Osteocyte (in vitro differentiated cells): Measurements from ENCODE around the gene GRK1. TPM values are rescaled to one million over a fixed set of nuclear protein-coding genes. Genes with fewer than 3 reads are reported as not detected.

Source experiments
- DNase-seq: peaks from one replicate; pipeline ENCODE4 v3.0.0; 2021; ENCODE audit warnings: mixed read lengths; ENCODE audit not compliant: unreplicated experiment; ENCODE audit errors: extremely low spot score
- H3K27ac Mint-ChIP-seq: one replicate; pipeline ENCODE4 v1.8.0; 2021; ENCODE audit warnings: mild to moderate bottlenecking, mixed read lengths; ENCODE audit not compliant: unreplicated experiment
- H3K27me3 Mint-ChIP-seq: one replicate; pipeline ENCODE4 v1.8.0; 2021; ENCODE audit warnings: mixed read lengths; ENCODE audit not compliant: unreplicated experiment
- H3K36me3 Mint-ChIP-seq: one replicate; pipeline ENCODE4 v1.8.0; 2021; ENCODE audit warnings: mixed read lengths; ENCODE audit not compliant: unreplicated experiment
- H3K4me1 Mint-ChIP-seq: one replicate; pipeline ENCODE4 v1.8.0; 2021; ENCODE audit warnings: mixed read lengths; ENCODE audit not compliant: unreplicated experiment
- H3K4me3 Mint-ChIP-seq: one replicate; pipeline ENCODE4 v1.8.0; 2021; ENCODE audit warnings: mild to moderate bottlenecking, moderate library complexity, mixed read lengths; ENCODE audit not compliant: unreplicated experiment
- H3K9me3 Mint-ChIP-seq: one replicate; pipeline ENCODE4 v1.8.0; 2021; ENCODE audit warnings: mixed read lengths; ENCODE audit not compliant: unreplicated experiment
- total RNA-seq: library from RNA; stranded (reverse); gene quantifications from 2 replicates; pipeline ENCODE4 v1.2.1, GENCODE V29; 2021
- TF ChIP-seq, protein P1 (sequence below): fragments of 200-600 bp; sonication (generic); IDR thresholded peaks from 2 replicates; pipeline ENCODE4 v1.5.0; 2021; ENCODE audit warnings: antibody characterized with exemption, mild to moderate bottlenecking, moderate library complexity

Gene GRK1
- total RNA-seq, 1 donor from 2014 or later: not detected

DNA sequence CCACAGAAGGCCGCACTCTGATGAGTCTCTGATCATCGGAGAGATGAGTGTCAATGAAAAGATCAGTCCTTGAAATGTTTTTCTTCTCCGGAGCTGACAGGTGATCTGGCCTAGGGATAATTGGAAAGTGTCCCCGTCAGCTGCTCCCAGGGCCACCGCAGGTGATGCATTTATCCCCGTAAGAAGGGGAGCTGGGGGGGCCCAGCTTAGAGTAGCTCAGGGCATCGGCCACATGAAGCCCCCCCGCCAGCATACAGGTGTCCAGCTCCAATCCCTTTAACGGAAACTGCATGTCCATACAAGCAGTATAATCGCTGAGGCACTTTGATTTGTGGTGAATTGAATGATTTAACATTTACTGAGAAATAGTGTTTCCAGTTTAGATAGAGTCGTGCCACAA is 36.7 kb upstream of the GRK1 start:
- Mint-ChIP-seq H3K4me1 (peaks cover 19% of the 10 kb centered on the region), H3K4me3 (no peak overlapping the region), H3K9me3 (no peaks in the 10 kb centered on the region), H3K36me3 (peaks cover 40% of the 10 kb centered on the region), H3K27me3 (no peaks in the 10 kb centered on the region), H3K27ac (no peak overlapping the region)
- no peak for DNase-seq
- TF ChIP-seq, protein P1, sequence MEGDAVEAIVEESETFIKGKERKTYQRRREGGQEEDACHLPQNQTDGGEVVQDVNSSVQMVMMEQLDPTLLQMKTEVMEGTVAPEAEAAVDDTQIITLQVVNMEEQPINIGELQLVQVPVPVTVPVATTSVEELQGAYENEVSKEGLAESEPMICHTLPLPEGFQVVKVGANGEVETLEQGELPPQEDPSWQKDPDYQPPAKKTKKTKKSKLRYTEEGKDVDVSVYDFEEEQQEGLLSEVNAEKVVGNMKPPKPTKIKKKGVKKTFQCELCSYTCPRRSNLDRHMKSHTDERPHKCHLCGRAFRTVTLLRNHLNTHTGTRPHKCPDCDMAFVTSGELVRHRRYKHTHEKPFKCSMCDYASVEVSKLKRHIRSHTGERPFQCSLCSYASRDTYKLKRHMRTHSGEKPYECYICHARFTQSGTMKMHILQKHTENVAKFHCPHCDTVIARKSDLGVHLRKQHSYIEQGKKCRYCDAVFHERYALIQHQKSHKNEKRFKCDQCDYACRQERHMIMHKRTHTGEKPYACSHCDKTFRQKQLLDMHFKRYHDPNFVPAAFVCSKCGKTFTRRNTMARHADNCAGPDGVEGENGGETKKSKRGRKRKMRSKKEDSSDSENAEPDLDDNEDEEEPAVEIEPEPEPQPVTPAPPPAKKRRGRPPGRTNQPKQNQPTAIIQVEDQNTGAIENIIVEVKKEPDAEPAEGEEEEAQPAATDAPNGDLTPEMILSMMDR: no peak

DNA sequence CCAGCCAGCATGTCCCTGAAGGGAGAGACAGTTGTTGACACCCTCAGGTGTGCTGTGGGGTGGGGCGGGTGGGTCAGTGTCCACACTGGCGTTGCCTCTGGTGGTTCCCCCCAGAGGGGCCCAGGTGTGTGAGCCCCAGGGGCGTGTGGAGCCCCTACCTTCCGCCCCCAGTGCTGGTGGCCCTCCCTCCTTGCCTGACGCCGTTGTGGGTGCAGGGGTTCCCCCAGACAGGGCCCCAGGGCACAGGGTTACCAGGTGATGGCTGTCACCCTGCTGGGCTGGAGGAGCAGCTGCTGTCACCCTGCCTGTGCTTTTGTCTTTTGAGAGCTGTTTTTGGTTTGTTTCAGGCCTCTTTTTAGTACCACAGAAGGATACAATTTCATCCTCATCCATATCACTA is 36.2 kb upstream of the GRK1 start:
- no peak for DNase-seq
- Mint-ChIP-seq H3K27me3 (no peaks in the 10 kb centered on the region), H3K4me3 (no peak overlapping the region), H3K27ac (no peak overlapping the region), H3K4me1 (peaks cover 19% of the 10 kb centered on the region), H3K36me3 (peaks cover 42% of the 10 kb centered on the region), H3K9me3 (no peaks in the 10 kb centered on the region)
- TF ChIP-seq, protein P1: no peak

DNA sequence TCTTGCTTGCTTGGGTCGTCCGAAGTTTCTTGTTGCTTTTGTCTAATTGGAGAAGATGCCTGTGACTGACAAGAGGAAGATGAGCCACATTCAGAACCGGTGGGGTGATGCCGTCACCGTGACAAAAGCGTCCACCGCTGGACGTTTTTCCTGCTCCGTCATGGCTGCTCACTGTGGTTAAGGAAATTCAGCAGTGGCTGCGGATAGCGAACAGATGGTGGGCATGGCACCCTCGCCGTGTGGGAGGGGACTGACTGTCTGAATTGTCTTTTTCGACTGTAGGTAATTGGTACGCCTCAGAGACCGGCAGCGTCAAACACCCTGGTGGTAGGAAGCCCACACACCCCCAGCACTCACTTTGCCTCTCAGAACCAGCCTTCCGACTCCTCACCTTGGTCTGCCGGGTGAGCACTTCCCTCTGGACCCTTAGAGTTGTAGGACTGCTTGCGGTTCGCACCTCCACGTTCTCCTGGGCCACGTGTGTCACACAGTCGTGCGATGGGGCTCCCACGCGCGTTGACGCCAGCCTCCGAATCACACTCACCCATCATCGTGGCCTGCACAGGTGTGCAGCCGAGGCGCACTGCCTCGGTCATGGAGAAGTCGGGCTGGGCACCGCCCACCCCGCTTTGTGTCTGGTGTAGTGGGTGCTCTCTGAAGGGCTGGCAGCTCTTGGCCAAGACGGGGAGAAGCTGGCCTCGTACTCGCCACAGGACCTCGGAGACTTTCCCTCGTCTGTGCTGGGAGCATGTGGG is 35.5 kb upstream of the GRK1 start:
- no peak for DNase-seq
- peaks cover 47% of the 10 kb centered on the region for H3K36me3 Mint-ChIP-seq
- no peak overlapping the region for H3K4me3 Mint-ChIP-seq
- no peaks in the 10 kb centered on the region for H3K9me3 Mint-ChIP-seq
- peaks cover 12% of the 10 kb centered on the region for H3K4me1 Mint-ChIP-seq
- H3K27ac Mint-ChIP-seq: no peak overlapping the region
- no peaks in the 10 kb centered on the region for H3K27me3 Mint-ChIP-seq
- TF ChIP-seq, protein P1: no peak

GRCh38 chr13:113632706-113633484 is 34.1 kb upstream of the GRK1 start:
- no peak overlapping the region for H3K27ac Mint-ChIP-seq
- no peaks in the 10 kb centered on the region for H3K27me3 Mint-ChIP-seq
- DNase-seq: no peak
- no peaks in the 10 kb centered on the region for H3K9me3 Mint-ChIP-seq
- H3K4me3 Mint-ChIP-seq: no peak overlapping the region
- TF ChIP-seq, protein P1: no peak
- peaks cover 4% of the 10 kb centered on the region for H3K4me1 Mint-ChIP-seq
- H3K36me3 Mint-ChIP-seq: peaks cover 57% of the 10 kb centered on the region

- no peaks in the 10 kb centered on the region for H3K9me3 Mint-ChIP-seq
- H3K27me3 Mint-ChIP-seq: no peaks in the 10 kb centered on the region
- peaks cover 2% of the 10 kb centered on the region for H3K4me1 Mint-ChIP-seq
- TF ChIP-seq, protein P1: no peak
- H3K4me3 Mint-ChIP-seq: no peak overlapping the region
- no peak for DNase-seq
- no peak overlapping the region for H3K27ac Mint-ChIP-seq
- peaks cover 60% of the 10 kb centered on the region for H3K36me3 Mint-ChIP-seq
Observed at GRCh38 chr13:113633485-113633873, 33.5 kb upstream of the GRK1 start.
